ENCODE results near the gene CTBP2. TPM values are rescaled to one million over a fixed set of nuclear protein-coding genes. Genes with fewer than 3 reads are reported as not detected.

The CTBP2 gene
- total and polyA plus RNA-seq, 2 donors from 2014 or later = 33.1 to 111 TPM

DNA sequence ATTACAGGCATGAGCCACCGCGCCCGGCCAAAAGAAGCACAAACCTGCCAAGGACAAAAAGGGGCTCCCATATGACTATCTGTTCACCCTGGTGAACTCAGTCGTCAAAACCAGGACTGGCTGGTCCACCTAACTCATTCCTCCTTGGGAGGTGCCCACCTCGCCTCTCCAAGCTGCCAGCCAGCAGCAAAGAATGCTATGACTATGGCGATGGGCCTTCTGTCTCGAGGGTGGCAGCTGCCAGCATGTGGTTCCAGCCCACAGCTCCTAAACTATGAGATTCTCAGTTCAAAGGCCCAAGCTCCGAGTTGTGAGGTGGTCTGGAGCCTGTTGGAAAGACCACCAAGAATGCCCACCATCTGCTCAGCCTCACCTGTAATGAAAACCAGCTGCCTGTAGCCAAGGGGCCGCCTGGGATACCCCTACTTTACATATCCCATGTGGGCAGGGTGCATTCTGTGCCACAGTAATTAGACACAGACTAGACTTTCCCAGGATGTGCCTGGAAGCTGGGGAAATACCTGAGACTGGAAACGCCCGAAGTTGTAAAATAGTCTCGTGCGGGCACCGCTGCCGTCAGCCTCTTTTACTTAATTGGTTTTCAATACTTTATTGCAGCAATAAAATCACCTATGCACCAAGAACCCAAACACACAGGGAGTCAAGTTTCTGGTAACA lies 147.4 kb downstream of the CTBP2 start:
- DNase-seq = peak in 1 of 5 donors; percentile 35

DNA sequence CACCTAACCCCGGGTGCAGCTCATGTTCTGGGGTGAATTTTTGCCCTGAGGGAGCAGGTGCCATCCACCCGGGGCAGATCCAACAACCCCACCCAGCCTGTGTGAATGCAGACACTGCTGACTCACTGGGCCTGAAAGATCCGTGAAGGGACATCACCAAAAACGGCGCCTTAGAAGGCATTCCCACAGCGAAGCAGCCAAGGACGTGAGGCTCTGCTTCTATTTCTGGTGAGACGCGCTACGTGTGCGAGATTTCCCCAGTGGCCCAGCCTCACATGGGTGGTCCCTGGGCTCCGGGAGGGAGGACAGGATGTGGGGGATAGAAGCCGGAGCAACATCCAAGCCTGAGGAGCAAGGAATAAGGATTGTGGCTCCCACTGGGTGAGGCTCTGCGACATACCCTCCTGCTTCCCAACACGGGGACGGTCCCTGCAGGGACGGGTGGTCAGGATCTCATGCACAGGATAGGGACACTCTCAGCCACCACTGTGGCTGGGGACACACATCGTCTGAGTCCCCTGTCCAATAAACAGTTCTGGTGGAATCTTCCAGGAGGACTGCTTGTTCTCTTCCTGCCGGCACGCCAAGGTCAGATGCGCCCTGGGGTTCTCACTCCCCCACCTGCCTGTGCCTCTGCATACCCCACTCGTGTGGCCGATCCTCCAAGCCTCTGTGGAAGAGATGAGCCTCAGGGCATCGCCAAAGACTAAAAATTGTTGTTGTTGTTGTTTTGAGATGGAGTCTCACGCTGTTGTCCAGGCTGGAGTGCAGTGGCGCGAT lies 148.2 kb downstream of the CTBP2 start:
- peaks cover 0 to 37% (median 16%) of the 10 kb centered on the region in 3 donors for H3K4me1 ChIP-seq (ENCODE audit: control insufficient read depth in 2 of 3, insufficient read depth in 2 of 3, low read depth in 1 of 3, low read length in 3 of 3)
- peak in 1 of 5 donors; percentile 80 for DNase-seq
- intact Hi-C loops (cut with DNase I) = no loop called here
- H3K9me3 ChIP-seq (ENCODE audit: control insufficient read depth in 2 of 3, insufficient read depth in 1 of 3, low read length in 3 of 3) = no peaks in the 10 kb centered on the region
- no peak overlapping the region for H3K9ac ChIP-seq (ENCODE audit: low read length in 3 of 3)
- TF ChIP-seq, protein P1, sequence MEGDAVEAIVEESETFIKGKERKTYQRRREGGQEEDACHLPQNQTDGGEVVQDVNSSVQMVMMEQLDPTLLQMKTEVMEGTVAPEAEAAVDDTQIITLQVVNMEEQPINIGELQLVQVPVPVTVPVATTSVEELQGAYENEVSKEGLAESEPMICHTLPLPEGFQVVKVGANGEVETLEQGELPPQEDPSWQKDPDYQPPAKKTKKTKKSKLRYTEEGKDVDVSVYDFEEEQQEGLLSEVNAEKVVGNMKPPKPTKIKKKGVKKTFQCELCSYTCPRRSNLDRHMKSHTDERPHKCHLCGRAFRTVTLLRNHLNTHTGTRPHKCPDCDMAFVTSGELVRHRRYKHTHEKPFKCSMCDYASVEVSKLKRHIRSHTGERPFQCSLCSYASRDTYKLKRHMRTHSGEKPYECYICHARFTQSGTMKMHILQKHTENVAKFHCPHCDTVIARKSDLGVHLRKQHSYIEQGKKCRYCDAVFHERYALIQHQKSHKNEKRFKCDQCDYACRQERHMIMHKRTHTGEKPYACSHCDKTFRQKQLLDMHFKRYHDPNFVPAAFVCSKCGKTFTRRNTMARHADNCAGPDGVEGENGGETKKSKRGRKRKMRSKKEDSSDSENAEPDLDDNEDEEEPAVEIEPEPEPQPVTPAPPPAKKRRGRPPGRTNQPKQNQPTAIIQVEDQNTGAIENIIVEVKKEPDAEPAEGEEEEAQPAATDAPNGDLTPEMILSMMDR (IDR thresholded peaks at IDR 0.05; ENCODE audit: borderline replicate concordance, extremely low read depth, insufficient read depth) = no peak
- no peak overlapping the region for H3K4me3 ChIP-seq (ENCODE audit: low read length in 3 of 3)
- no peak for FAIRE-seq
- no peaks in the 10 kb centered on the region for H3K27me3 ChIP-seq (ENCODE audit: control insufficient read depth, insufficient read depth, low read length)
- peaks cover 0 to 4% (median 2%) of the 10 kb centered on the region in 3 donors for H3K36me3 ChIP-seq (ENCODE audit: control insufficient read depth in 2 of 3, insufficient read depth in 3 of 3, low read length in 3 of 3)
- peak overlapping the region in 1 of 2 donors; percentile 60 for H3K27ac ChIP-seq (ENCODE audit: low read depth in 2 of 2, low read length in 2 of 2)

More for the DNA sequence above, 147.4 kb downstream of the CTBP2 start:
- FAIRE-seq = no peak
- Histone ChIP-seq H3K4me1 (ENCODE audit: control insufficient read depth in 2 of 3, insufficient read depth in 2 of 3, low read depth in 1 of 3, low read length in 3 of 3) (peaks cover 0 to 40% (median 22%) of the 10 kb centered on the region in 3 donors), H3K27me3 (ENCODE audit: control insufficient read depth, insufficient read depth, low read length) (no peaks in the 10 kb centered on the region), H3K36me3 (ENCODE audit: control insufficient read depth in 2 of 3, insufficient read depth in 3 of 3, low read length in 3 of 3) (peaks cover 0 to 4% (median 2%) of the 10 kb centered on the region in 3 donors), H3K27ac (ENCODE audit: low read depth in 2 of 2, low read length in 2 of 2) (no peak overlapping the region), H3K9me3 (ENCODE audit: control insufficient read depth in 2 of 3, insufficient read depth in 1 of 3, low read length in 3 of 3) (no peaks in the 10 kb centered on the region), H3K4me3 (ENCODE audit: low read length in 3 of 3) (no peak overlapping the region), H3K9ac (ENCODE audit: low read length in 3 of 3) (no peak overlapping the region)
- TF ChIP-seq, protein P1 (IDR thresholded peaks at IDR 0.05; ENCODE audit: borderline replicate concordance, extremely low read depth, insufficient read depth) = no peak
- intact Hi-C loops (cut with DNase I) = no loop called here

DNA sequence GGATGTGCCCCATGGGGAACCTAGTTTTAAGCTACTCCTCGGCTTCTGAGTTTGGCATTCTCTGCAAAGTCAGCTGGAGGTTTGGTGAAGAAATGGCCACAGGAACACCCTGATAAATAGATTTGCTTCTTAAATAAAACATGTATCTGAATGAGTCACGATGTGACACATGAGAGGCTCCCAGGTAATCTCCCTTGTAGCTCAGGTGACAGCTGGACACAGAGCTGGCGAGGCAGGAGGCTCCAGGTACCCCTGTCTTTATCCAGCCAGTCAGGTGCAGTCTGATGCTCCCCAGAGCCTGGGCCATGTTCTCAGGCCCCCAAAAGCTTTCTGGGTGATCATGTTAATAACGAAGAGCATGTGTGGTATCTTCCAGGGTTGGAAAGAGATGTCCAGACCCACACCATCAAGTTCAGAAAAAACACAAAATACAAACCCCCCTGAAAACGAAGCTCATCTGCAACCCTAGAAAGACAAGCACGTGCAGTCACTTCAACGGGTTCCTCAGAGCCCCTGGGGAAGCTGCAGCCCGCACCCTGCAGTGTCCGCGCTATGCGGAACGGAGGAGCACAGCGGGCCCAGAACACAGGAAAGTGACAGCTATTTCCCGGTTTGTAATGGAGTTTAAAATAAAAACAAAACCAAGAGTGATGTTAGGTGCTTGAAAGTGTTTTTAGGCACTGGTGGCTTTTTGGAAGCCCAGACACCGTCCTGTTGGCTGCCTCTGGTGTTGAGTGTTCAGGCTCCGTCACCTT lies 149.0 kb downstream of the CTBP2 start:
- Histone ChIP-seq H3K9ac (ENCODE audit: low read length in 3 of 3) (peak overlapping the region in 1 of 3 donors; percentile 24), H3K27me3 (ENCODE audit: control insufficient read depth, insufficient read depth, low read length) (no peaks in the 10 kb centered on the region), H3K4me3 (ENCODE audit: low read length in 3 of 3) (no peak overlapping the region), H3K27ac (ENCODE audit: low read depth in 2 of 2, low read length in 2 of 2) (no peak overlapping the region), H3K9me3 (ENCODE audit: control insufficient read depth in 2 of 3, insufficient read depth in 1 of 3, low read length in 3 of 3) (no peaks in the 10 kb centered on the region), H3K4me1 (ENCODE audit: control insufficient read depth in 2 of 3, insufficient read depth in 2 of 3, low read depth in 1 of 3, low read length in 3 of 3) (peaks cover 0 to 35% (median 10%) of the 10 kb centered on the region in 3 donors), H3K36me3 (ENCODE audit: control insufficient read depth in 2 of 3, insufficient read depth in 3 of 3, low read length in 3 of 3) (peaks cover 0 to 4% (median 2%) of the 10 kb centered on the region in 3 donors)
- DNase-seq (peak in 1 of 5 donors; percentile 22), FAIRE-seq (no peak)
- TF ChIP-seq, protein P1 (IDR thresholded peaks at IDR 0.05; ENCODE audit: borderline replicate concordance, extremely low read depth, insufficient read depth) = no peak
- intact Hi-C loops (cut with DNase I) = no loop called here

Measured in kidney (tissue), 14 donors.